Heart left ventricle (tissue), 16 donors: ENCODE results near the gene OSBPL9. TPM values are rescaled to one million over a fixed set of nuclear protein-coding genes. Genes with fewer than 3 reads are reported as not detected.
A peak's percentile ranks its signal among the peaks of the same experiment; 100 is the strongest.

ENCODE experiments used
- ATAC-seq, 4 donors: fragments of 200-7000 bp; cut with Tn5 transposase; one replicate each; pipeline ENCODE4 v1.9.1; 2020 to 2022; ENCODE audit warnings: moderate library complexity in 4 of 4, mild to moderate bottlenecking in 3 of 4, moderate number of reproducible peaks in 1 of 4
- DNase-seq, 5 donors: peaks; one replicate each; pipeline ENCODE4 v3.0.0-alpha.2; 2020
- H3K27ac ChIP-seq, 12 donors: fragments of 200-600 bp; sonication (generic) in 4 of 12; one replicate each; pipeline versions ENCODE4 v1.5.0 to v1.8.0; 2016 to 2022; ENCODE audit warnings: mild to moderate bottlenecking in 2 of 12
- H3K27me3 ChIP-seq, 9 donors: fragments of 200-600 bp; sonication (generic) in 2 of 9; one replicate each; pipeline versions ENCODE4 v1.5.1 to v1.8.0; 2016 to 2022; ENCODE audit warnings: mild to moderate bottlenecking in 3 of 9
- H3K36me3 ChIP-seq, 9 donors: fragments of 200-600 bp; sonication (generic) in 2 of 9; one replicate each; pipeline versions ENCODE4 v1.5.0 to v1.8.0; 2018 to 2022; ENCODE audit warnings: mild to moderate bottlenecking in 2 of 9
- H3K4me1 ChIP-seq, 12 donors: fragments of 200-600 bp; sonication (generic) in 4 of 12; one replicate each; pipeline versions ENCODE4 v1.5.0 to v1.8.0; 2016 to 2022; ENCODE audit warnings: mild to moderate bottlenecking in 3 of 12
- H3K4me3 ChIP-seq, 12 donors: fragments of 200-600 bp; sonication (generic) in 4 of 12; one replicate each; pipeline versions ENCODE4 v1.5.0 to v1.8.0; 2017 to 2022; ENCODE audit warnings: mild to moderate bottlenecking in 9 of 12, moderate library complexity in 4 of 12
- H3K9me3 ChIP-seq, 12 donors: fragments of 200-600 bp; sonication (generic) in 4 of 12; one replicate each; pipeline versions ENCODE4 v1.5.0 to v1.8.0; 2016 to 2022; ENCODE audit warnings: mild to moderate bottlenecking in 1 of 12
- CTCF ChIP-seq, 12 donors: fragments of 200-600 bp; sonication (generic) in 4 of 12; IDR thresholded peaks; one replicate each; pipeline versions ENCODE4 v1.5.0 to v1.8.0; 2018 to 2022; ENCODE audit warnings: antibody characterized with exemption in 12 of 12, mild to moderate bottlenecking in 5 of 12
- POLR2A ChIP-seq, 2 donors: fragments of 450-650 bp; IDR thresholded peaks; one replicate each; pipeline ENCODE4 v1.6.1; 2017; ENCODE audit warnings: antibody characterized with exemption in 2 of 2, mild to moderate bottlenecking in 2 of 2, moderate library complexity in 2 of 2
- WGBS, 4 donors: extraction: QIAGEN DNeasy Blood & Tissue Kit in 2 of 4; methylation state at CpG; one replicate each; pipeline versions ENCODE4 v1.1.5 to v1.1.7; 2013 to 2018; 5-methylcytosine and 5-hydroxymethylcytosine counted together
- intact Hi-C, 10 donors: fragments of 100-400 bp; cut with DNase I; formaldehyde crosslinking; loops; one replicate each; pipeline versions ENCODE4 v1.11.1 to v1.14.2; 2022
- polyA plus RNA-seq, 2 donors: library from polyadenylated mRNA; stranded (reverse); fragments of 200-250 nt; gene quantifications; one replicate each; pipeline ENCODE4 v1.2.3, GENCODE V29; 2013
- total RNA-seq, 9 donors: library from RNA; depleted of rRNA in 2 of 9; stranded (reverse); fragments of >200 nt in 2 of 9; fragmentation: NEBNext Ultra II Directional in 3 of 9; extraction: Animal tissue kit (Norgen Biotek cat#: 25700) in 3 of 9; gene quantifications; one replicate each; pipeline versions ENCODE4 v1.1.0 to v1.2.4, GENCODE V29; 2016 to 2023
- donor health status: ischemic (EF 13 %, LVEDD 7.1; RV severe dilation, severe dysfunction).
- donor health status: healthy with polysubstance abuse.
- donor health status: DM: no; HTN: yes; CAD: no.
- donor health status: DM: no; HTN: no; CAD: no.
- donor health status: ischemic (EF 25% LVEDD 6.9; RV normal size, moderate dysfunction).
- donor health status: ischemic (EF 25% LVEDD 5.7; RV mildly dilated, moderate dysfunction).
- donor health status: healthy.
- donor health status: DM: yes; HTN: yes; CAD: no.
- donor health status: ischemic (EF 35%, LVEDD 5.7; RV mildly dilated, moderate dysfunction).
- donor health status: nonischemic (EF 11% LVEDD 7.7; RV severe dilation, severe dysfunction).
- donor health status: DM: yes; HTN: yes; CAD: no.
- donor health status: PGD.
- donor health status: ischemic (EF 29% LVEDD 5.4; RV normal size, mild dysfunction).
- donor health status: nonischemic (EF 23%, LVEDD 6.1; RV moderate dilation, normal function).

The OSBPL9 gene
- total and polyA plus RNA-seq, 11 donors: 44.5 to 69.5 (median 52.5) TPM

- H3K9me3 ChIP-seq: no peaks in the 10 kb centered on the region
- TF ChIP-seq POLR2A (IDR thresholded peaks at IDR 0.05) (no peak), CTCF (IDR thresholded peaks at IDR 0.05) (no peak)
- H3K27ac ChIP-seq: no peak overlapping the region
- DNase-seq (no peak), ATAC-seq (no peak)
- H3K27me3 ChIP-seq: no peaks in the 10 kb centered on the region
- intact Hi-C loops: no loop called here
- H3K4me3 ChIP-seq: no peak overlapping the region
- peaks cover 0 to 100% (median 87%) of the 10 kb centered on the region in 9 donors for H3K36me3 ChIP-seq
- H3K4me1 ChIP-seq: peaks cover 0 to 9% (median 0%) of the 10 kb centered on the region in 12 donors
Measured at GRCh38 chr1:51776408-51776807, 159.5 kb downstream of the OSBPL9 start.

DNA sequence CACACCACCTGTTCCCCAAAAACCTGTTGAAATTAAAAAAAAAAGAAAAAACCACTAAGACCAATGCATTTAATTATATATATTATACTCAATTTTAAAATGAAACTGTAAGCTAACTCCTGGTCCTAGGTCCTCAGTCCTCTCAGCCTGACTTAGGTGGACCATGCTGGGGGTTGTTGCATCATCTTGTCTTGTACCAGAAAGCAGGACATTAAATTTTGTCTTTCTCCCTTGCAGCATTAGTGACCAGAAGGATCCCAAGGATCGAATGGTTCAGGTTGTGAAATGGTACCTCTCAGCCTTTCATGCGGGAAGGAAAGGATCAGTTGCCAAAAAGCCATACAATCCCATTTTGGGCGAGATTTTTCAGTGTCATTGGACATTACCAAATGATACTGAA, 164.0 kb downstream of the OSBPL9 start:
- 94 to 98% (median 97%) methylated on average over 3 of the region's 3 CpGs for WGBS, 4 donors

GRCh38 chr1:51784997-51785421, 168.1 kb downstream of the OSBPL9 start:
- no peaks in the 10 kb centered on the region for H3K9me3 ChIP-seq
- intact Hi-C loops: no loop called here
- peaks cover 0 to 100% (median 98%) of the 10 kb centered on the region in 9 donors for H3K36me3 ChIP-seq
- ATAC-seq (peak; percentile 26 to 70 (median 57)), DNase-seq (no peak)
- H3K4me3 ChIP-seq: no peak overlapping the region
- peak overlapping the region in 8 of 12 donors; percentile 5 to 66 (median 32) for H3K27ac ChIP-seq
- H3K27me3 ChIP-seq: no peaks in the 10 kb centered on the region
- WGBS, 4 donors: 42 to 53% (median 48%) methylated on average over 4 of the region's 4 CpGs
- TF ChIP-seq POLR2A (IDR thresholded peaks at IDR 0.05) (no peak), CTCF (IDR thresholded peaks at IDR 0.05) (no peak)
- H3K4me1 ChIP-seq: peaks cover 0 to 22% (median 6%) of the 10 kb centered on the region in 12 donors

More for the DNA sequence above, 164.0 kb downstream of the OSBPL9 start:
- intact Hi-C loops: no loop called here
- DNase-seq (no peak), ATAC-seq (no peak)
- H3K4me1 ChIP-seq: peaks cover 0 to 18% (median 6%) of the 10 kb centered on the region in 12 donors
- no peaks in the 10 kb centered on the region for H3K27me3 ChIP-seq
- H3K27ac ChIP-seq: no peak overlapping the region
- no peak overlapping the region for H3K4me3 ChIP-seq
- H3K9me3 ChIP-seq: no peaks in the 10 kb centered on the region
- TF ChIP-seq CTCF (IDR thresholded peaks at IDR 0.05): no peak
- TF ChIP-seq POLR2A (IDR thresholded peaks at IDR 0.05): no peak
- H3K36me3 ChIP-seq: peaks cover 0 to 100% (median 88%) of the 10 kb centered on the region in 9 donors

DNA sequence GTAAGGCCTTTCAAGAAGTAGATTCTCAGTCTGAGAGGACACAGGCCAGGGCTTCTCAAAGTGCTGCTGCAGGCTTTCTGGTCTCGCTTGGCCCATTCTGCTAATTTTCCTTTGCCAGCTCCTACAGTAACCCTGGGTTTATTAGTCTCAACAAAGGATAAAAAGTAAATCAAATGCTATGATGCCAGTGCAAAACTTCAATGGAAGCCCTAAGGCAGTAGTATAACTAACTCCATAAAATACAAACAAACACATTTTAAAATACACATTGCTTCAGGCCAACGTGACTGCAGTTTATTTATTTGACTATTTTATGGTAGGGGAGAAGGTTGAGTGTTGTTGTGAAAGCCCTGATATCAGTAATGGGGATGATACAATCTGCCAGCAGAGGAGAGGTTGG, 172.0 kb downstream of the OSBPL9 start:
- peak overlapping the region in 4 of 12 donors; percentile 0 to 18 (median 6) for H3K27ac ChIP-seq
- no peaks in the 10 kb centered on the region for H3K27me3 ChIP-seq
- no peak for DNase-seq
- no peak for TF ChIP-seq CTCF (IDR thresholded peaks at IDR 0.05)
- no peak for TF ChIP-seq POLR2A (IDR thresholded peaks at IDR 0.05)
- H3K4me1 ChIP-seq: peaks cover 0 to 22% (median 7%) of the 10 kb centered on the region in 12 donors
- ATAC-seq: no peak
- H3K9me3 ChIP-seq: no peaks in the 10 kb centered on the region
- 63 to 77% (median 68%) methylated on average over 2 of the region's 2 CpGs for WGBS, 4 donors
- intact Hi-C loops: no loop called here
- no peak overlapping the region for H3K4me3 ChIP-seq
- peaks cover 0 to 100% (median 99%) of the 10 kb centered on the region in 9 donors for H3K36me3 ChIP-seq
